GM08714 (cell line): Measurements from ENCODE around the gene NFATC1.

Experiments
- H3K4me3 ChIP-seq: fragments of 200-500 bp; sonication (Bioruptor generic); 2 replicates; pipeline ENCODE4 v1.5.1; 2014; ENCODE audit warnings: mild to moderate bottlenecking, low read length, inconsistent platforms
- ZNF274 ChIP-seq: IDR thresholded peaks from 2 replicates; pipeline ENCODE4 v1.6.1; 2012; ENCODE audit warnings: mild to moderate bottlenecking, low read depth, low read length

Gene NFATC1

DNA sequence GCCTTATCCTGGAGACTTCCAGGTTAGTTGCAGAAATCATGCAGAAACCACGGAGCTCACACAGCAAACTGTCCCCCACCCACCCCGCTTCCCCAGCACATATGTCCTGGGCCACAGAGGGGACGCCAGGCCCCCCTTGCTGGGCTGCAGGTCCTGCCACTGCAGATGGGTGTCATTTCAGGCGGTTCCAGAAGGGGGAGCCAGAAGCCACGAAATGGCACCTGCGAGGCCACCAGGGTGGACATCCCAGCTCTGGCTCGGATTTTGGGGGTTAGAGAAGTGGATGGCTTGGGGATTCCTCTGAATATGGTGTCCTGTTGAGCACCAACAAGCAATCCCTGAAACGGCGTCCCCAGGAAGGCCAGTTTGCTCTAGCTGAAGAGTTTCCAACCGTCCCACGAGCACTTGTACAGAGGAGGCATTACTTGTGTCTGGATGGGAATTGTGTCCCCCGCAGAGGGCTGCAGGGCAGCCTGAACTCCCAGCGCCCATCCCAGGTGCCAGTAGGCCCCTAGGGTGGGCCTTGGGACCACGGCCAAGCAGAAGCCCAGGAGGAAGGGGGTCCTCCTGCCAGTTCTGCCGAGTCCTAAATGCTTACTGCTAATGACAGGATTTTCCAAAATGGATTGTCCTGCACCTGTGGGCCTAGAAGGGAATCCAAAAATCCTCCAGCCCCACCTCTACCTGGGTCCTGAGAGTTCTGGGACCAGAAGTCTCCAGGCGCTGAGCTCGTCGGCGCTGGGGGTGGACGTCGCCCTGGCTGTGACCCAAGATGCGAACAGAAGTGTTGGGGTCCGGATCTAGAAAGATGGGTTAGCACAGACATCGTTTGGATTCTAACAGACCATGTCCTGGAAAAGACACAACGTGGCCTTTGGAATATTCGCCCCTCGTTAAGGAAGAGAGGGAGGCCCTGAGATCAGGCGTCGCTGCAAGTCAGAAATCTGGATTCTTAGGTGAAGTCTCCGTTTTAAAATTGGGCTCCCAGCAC is 14.6 kb upstream of the NFATC1 start:
- H3K4me3 ChIP-seq, result no peak overlapping the region
- no peak for TF ChIP-seq ZNF274

DNA sequence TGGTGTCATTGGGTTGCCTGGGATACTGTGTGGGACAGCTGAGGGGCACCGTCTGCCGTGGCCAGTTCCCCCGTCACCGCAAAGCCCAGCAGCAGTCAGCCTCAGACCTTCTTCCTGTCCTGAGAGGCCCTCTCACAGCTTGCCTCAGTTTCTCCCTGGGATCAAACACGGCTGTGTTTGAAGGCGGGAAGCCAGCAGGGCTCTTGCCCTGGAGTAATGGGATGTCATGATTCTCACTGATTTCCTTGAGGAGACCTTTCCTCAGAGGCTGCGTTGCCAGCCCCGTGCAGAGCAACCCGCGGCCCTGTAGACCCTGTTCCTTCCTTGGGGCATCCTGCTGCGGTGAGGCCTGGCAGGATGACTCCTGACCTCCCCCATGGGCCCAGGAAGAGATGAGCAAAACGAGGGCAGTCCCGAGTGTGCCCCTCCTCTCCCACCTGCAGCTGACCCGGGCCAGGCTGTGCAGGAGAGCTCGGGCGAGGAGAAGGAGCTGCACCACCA is 13.9 kb upstream of the NFATC1 start:
- H3K4me3 ChIP-seq, result no peak overlapping the region
- TF ChIP-seq ZNF274, result no peak

DNA sequence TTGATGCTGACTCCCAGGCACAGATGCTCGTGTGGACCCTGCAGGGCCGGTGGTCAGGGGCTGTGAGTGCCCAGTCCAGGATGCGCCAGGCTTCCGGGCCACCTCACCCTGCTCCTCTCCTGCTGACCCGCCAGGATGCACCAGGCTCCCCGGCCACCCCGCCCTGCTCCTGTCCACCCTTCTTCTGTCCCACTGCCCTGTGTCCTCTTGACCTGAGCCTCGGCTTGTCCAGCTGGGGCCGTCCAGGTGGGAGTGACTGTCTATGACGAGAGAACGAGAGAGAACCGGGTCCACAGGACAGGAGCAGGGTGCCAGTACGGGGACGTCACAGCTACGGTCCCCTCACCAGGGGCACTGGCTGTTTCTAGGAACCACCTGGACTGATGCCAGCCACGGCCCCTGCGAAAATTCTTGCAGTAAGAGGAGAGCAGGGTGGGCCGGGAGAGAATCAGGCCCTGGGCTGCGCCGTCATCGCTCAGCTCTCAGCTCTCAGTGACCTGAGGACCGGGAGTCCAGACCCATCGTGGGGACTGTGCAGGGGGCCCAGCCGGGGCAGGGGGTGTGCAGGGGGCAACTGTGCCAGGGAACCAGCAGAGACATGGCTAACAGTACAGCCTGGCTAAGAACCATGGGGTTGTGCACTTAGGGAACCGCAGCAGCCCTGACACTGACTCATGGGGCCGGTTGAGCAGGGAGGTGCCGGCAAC is 12.9 kb upstream of the NFATC1 start:
- TF ChIP-seq ZNF274, result no peak

DNA sequence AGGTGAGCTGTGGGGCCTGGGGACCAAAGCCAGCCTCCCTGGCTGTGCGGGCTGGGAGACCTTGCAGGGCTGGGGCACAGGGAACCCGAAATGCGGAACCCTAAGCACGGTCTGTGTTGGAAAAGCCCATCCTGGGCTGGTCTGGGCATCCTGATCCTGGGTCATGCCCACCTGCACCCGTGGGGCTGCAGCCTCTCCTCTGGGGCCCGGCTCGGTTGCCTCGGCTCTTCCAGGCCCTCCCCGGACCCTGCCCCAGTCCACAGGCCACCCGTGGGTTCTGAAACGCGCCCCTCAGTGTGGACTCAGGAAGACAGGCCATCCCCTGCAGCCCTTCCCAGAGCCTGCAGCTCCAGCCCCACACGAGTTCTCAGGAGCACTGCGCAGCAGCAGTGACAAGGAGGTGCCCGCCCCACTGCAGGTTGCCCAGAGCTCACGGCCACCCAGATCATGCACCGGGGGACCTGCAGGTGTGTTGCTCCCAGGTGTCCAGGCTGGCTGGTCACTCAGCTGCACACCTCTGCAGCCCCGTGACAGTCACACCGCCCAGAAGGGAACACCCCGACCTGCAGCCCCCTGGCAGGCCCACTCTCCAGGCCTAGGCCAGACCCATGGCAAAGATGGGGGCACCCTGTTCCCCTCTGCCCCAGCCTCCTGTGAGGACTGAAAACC is 12.2 kb upstream of the NFATC1 start:
- TF ChIP-seq ZNF274, result no peak
- no peak overlapping the region for H3K4me3 ChIP-seq

More for the DNA sequence above, 12.9 kb upstream of the NFATC1 start:
- no peak overlapping the region for H3K4me3 ChIP-seq

DNA sequence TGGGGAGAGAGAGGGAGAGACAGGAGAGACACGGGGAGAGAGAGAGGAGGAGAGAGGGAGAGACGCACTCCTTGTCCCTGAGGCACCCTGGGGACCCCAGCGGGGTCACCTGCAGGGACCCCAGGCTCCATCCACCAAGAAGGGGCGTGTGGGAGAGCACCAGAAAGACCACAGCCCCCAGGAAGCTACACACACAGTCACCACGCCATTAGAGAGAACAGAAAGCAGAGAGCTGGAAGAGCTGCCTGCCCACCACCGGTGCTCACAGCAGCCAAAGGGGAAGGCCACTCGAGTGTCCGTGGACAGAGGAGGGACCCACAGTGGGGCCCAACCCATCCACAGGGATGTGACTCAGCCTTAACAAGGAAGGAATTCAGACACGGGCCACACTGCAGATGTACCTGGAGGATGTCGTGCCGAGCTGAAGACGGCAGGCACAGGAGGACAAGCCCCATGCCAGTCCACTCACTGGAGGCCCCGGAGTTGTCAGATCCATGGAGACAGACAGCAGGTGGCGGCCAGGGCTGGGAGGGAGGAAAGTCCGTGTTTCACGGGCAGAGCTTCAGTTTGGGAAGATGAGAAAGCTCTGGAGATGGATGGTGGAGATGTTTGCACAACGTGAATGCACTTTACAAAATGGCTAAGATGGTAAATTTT is 11.5 kb upstream of the NFATC1 start:
- no peak for TF ChIP-seq ZNF274
- no peak overlapping the region for H3K4me3 ChIP-seq

DNA sequence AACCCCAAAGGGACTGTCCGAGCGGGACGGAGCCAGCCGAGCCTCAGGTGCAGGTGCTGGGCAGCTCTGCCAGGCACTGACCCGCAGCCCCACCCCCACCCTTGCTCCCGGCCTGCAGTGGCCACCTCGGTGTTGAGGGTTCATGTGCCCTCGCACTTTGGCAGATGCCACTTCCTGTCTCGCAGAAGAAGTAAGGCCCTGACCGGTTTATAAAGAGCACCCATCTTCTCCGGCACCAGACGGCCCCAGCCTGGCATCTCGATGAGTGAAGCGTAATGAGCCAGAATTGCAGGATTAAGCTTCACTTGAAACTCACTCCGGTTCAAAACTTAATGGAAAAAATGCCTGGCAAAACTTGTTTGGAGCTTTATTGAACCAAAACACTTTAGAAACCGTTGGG is 10.9 kb upstream of the NFATC1 start:
- no peak for TF ChIP-seq ZNF274
- no peak overlapping the region for H3K4me3 ChIP-seq

DNA sequence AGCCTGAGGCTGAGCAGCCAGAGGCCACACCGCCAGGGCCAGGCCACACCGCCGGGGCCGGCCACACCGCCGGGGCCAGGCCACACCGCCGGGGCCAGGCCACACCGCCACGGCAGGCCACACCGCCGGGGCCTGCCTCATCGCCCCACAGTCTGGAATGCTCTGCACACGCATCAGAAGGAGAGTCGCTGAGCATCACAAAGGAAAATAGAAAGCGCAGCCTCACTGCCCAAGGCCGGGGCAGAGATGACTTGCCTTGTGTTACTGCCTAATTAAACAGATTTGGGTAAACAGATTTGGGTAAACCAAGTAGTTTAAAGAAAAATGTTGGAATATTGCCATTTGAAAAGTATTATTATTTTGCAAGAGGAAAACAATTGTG is 10.4 kb upstream of the NFATC1 start:
- no peak overlapping the region for H3K4me3 ChIP-seq

DNA sequence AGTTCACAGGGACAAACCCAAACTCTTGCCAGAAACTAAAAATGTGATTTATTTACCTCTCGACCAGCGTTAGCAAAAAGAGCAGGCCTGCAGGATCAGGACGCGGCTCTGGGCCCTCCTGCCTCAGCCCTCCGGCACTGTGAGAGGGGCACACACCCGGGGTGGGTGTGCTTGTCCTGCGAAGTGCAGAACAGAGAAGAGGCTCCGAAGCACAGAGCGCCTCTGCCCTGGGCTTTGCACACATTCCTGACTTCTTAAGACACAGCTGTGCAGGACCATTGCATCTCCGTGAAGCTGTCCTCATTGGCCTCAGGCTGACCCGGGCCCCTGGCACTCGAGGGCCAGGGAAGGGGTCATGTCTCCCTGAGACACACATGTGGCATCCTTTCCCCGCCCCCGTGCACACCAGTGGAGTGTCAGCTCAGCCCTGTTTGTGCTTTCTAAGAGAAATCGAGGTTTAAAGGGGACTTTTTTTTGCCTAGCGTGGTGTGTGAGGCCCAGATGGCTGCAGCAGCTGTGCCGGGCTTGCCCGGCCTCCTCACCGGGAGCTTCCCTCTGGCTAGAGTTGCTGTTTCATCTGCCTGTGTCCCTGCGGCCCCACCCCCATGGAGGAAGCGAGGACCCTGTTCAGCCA is 9.9 kb upstream of the NFATC1 start:
- H3K4me3 ChIP-seq, result no peak overlapping the region
- TF ChIP-seq ZNF274, result no peak

More for the DNA sequence above, 10.4 kb upstream of the NFATC1 start:
- no peak for TF ChIP-seq ZNF274

DNA sequence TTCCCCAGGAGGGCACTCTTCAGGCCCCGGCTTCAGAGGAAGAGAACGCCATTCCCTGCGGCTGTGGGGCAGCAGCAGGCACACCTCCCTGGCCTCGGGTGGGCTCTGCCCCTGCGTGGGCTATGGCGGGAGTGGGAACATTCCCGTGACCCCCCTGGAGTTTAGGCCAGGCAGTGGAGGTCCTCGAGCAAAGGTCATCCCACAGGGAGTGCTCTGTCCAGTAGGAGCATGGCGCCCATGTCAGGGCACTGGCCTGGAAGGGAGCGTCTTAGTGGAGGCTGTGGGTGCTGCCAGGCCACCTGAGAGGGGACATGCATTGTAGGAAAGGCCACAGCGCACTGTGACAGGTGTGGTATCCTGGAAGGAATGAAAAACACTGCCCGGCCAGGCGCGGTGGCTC is 9.2 kb upstream of the NFATC1 start:
- no peak for TF ChIP-seq ZNF274
- H3K4me3 ChIP-seq, result no peak overlapping the region

DNA sequence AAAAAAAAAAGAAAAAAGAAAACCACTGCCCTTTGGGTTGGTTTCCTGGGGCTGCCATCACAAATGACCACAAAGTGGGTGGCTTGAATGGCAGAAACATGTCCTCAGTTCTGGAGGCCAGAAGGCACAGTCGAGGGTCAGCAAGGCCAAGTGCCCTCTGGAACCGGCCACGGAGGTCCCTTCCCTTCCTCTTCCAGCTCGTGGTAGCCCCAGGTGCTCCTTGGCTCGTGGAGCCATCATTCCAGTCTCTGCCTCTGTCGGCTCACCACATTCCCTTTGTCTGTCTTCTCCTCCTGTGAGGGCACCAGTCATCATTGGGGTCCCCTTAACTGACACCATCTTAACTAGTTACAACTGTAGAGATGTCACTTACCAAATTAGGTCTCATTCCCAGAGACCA is 8.5 kb upstream of the NFATC1 start:
- TF ChIP-seq ZNF274, result no peak
- H3K4me3 ChIP-seq, result no peak overlapping the region

DNA sequence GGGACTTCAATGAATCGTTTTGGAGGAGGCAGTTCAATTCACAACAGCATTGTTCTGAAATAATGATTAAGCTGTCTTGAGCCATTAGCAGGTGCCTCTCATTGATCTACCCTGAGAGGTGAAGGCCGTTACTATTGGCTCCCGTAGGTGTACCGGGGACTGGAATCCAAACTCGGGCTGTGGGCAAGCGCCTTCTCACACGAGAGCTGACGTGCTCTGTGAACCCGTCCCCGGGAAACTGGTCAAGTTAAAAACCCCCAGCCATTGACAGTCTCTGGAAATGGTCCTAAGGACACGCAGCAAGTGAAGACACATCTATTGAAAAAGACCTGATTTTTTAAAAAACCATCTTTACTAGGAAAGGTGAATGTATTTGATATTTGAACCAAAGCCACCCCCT is 8.1 kb upstream of the NFATC1 start:
- H3K4me3 ChIP-seq, result no peak overlapping the region
- TF ChIP-seq ZNF274, result no peak

DNA sequence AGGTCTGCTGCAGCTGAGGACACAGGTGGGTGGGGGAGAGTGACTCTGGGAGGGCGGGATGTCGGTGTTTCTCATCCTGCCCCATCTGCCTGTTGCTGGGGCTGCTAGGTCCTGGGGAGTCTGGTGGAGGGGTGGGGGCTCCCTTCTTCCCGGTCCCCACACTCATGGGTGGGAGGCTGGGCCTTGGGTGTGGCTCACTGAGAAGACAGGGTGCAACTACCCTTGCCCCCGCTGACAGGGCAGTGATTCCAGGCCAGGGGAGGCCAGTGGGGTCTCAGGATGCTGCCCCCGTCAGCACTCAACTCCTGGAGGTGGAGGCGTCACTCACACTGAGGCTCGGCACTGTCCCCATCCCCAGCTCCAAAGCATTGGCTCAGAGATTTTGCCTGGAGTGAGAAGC is 7.7 kb upstream of the NFATC1 start:
- no peak for TF ChIP-seq ZNF274
- H3K4me3 ChIP-seq, result no peak overlapping the region

DNA sequence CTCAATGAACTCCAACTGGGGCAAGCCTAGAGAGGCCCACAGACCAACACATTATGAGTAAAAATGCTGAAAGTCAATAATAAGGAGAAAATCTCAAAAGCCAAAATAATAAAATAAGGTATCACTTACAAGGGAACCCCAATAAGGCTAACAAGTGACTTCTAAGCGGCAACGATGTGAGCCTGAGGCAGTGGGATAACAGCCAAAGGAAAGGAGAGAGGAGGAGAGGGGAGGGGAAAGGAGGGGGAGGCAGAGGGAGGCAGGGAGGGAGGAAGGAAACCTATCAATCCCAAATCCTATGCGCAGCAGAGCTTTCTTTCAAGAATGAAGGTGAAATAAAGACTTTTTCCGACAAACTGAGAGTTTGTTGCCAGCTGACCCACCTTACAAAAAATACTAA is 6.0 kb upstream of the NFATC1 start:
- no peak for TF ChIP-seq ZNF274
- H3K4me3 ChIP-seq, result no peak overlapping the region
